GM19395 (cell line): ENCODE results near the gene EVL.
"Not testable (repeated sequence)": the region's sequence is repeated elsewhere in the genome, so short reads cannot be mapped to it uniquely, and the experiment has no call there.

ENCODE experiments used
- ATAC-seq: cut with Tn5 transposase; IDR thresholded peaks from one replicate; pipeline ENCODE4 v1.9.1; 2021; ENCODE audit warnings: mild to moderate bottlenecking, moderate library complexity; ENCODE audit not compliant: unreplicated experiment

Gene EVL

GRCh38 chr14:100159094-100159864 is 94.1 kb downstream of the EVL start, which contains the start of gene DEGS2:
Gene DEGS2 (minus strand): TSS chr14:100159645. CDS start chr14:100159587, 58 bp downstream.
- ATAC-seq, result no peak

GRCh38 chr14:100159865-100160533 is 94.8 kb downstream of the EVL start:
- no peak for ATAC-seq

DNA sequence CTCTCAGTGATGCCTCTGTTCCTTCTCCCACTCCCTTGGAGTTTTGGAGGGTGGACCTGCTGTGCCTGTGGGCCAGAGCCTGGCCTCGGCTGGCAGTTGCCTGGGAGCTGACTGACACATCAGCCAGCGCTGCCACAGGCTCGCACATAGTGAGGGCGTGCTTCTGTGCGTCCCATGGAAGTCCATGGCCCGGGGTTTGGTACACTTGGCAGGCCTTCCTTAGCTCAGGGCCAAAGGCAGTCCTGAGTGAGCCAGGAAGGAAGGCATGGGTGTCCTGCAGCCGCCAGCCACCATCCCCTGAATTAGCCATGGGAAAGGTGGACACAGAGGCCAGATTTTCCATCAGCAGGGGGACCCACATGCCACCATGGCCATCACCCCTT is 95.3 kb downstream of the EVL start:
- ATAC-seq, result no peak

DNA sequence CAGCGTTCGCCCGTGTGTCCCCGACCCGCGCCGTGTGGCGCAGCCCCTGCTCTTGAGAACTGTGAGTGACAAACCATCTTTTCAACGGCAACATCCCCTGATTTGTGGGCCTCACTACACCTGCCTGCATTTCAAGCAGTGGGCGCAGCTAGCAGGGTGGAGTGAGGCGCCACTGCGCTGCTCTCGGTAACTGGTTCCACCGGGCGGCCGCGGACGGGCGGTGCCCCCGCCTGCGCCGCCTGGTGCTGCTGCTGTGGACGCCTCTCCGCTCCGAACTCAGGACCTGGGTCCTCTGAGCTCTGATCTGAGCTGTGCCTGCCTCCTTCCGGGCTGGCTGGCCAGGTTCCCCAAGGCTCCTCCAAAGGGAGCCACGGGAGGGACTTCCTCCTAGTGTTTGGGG is 100.2 kb downstream of the EVL start:
- no peak for ATAC-seq

DNA sequence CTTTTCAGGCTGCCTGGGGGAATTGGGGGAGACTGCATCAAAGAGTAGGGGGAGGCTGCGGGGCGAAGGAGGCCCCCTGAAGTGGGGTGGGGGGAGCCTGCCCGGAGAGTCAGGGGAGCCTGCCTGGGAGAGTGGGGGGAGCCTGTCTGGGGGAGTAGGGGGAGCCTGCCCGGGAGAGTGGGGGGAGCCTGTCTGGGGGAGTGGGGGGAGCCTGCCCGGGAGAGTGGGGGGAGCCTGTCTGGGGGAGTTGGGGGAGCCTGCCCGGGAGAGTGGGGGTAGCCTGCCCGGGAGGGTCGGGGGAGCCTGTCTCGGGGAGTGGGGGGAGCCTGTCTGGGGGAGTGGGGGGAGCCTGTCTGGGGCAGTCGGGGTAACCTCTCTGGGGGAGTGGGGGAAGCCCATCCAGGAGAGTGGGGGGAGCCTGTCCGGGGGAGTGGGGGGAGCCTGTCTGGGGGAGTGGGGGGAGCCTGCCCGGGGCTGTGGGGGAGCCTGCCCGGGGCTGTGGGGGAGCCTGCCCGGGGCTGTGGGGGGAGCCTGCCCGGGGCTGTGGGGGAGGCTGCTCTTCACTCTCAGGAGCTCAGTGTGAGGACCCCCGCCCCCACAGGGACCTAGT is 100.7 kb downstream of the EVL start:
- ATAC-seq, result no peak

GRCh38 chr14:100168506-100168905 is 103.3 kb downstream of the EVL start:
- ATAC-seq, result no peak

GRCh38 chr14:100170880-100171279 is 105.7 kb downstream of the EVL start:
- no peak for ATAC-seq

GRCh38 chr14:100172811-100173210 is 107.6 kb downstream of the EVL start:
- ATAC-seq, result no peak

DNA sequence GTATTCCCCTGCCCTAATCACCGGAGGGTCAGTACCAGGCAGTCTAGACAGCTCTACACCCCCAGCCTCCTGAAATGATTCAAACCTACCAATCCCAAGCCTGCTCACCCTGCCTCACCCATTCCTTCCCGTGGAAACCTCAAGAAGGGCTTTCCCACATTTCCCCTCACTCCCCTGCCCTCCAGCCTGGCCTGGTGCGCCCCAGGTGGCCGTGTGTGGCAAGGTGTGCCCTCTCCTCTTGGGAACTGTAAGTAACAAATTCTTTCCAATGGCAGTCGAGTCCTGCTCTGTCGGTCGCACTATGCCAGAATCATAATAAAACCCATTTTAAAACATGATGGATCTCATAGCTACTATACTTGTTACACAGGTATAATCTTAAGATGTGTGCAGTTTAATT is 108.1 kb downstream of the EVL start:
- ATAC-seq, result no peak

- no peak for ATAC-seq
These were observed 111.6 kb downstream of the EVL start for GRCh38 chr14:100176811-100177327.

- no peak for ATAC-seq
These were observed 113.5 kb downstream of the EVL start for GRCh38 chr14:100178691-100179090.

DNA sequence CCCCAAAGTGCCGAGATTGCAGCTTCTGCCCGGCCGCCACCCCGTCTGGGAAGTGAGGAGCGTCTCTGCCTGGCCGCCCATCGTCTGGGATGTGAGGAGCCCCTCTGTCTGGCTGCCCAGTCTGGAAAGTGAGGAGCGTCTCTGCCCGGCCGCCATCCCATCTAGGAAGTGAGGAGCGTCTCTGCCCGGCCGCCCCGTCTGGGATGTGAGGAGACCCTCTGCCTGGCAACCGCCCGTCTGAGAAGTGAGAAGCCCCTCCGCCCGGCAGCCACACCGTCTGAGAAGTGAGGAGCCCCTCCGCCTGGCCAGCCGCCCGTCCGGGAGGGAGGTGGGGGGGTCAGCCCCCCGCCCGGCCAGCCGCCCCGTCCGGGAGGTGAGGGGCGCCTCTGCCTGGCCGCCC is 115.4 kb downstream of the EVL start:
- ATAC-seq, result not testable (repeated sequence)

DNA sequence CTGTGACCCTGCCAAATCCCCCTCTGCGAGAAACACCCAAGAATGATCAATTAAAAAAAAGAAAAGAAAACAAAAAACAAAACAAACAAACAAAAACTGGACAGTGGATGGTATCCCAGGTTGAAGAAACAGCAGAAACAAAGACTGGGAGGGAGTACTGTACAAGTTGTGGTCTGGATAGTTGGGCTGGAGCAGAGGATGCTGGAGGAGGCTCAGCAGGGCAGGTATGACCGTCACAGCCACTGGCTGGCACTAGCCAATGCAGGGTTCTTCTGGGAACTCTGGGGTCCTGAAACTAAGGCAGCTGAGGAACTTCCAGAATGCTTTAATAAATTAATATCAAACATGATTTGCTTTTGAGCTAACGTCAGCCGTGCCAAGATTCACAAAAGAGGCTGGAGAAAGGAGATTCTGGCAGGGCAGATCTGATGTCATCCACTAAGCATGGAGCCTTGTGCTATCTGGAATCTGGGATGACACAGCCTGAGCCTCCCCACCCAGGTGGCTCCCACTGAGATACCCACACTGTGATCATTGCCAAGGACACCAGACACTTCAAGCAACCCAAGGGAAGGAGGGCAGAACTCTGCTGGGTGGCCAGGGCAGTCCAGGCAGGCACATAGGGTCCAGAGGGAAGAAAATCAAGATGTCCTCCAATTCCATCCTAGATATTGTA is 116.8 kb downstream of the EVL start:
- ATAC-seq, result not testable (repeated sequence)

GRCh38 chr14:100187247-100187833 is 122.1 kb downstream of the EVL start:
- ATAC-seq, result no peak

DNA sequence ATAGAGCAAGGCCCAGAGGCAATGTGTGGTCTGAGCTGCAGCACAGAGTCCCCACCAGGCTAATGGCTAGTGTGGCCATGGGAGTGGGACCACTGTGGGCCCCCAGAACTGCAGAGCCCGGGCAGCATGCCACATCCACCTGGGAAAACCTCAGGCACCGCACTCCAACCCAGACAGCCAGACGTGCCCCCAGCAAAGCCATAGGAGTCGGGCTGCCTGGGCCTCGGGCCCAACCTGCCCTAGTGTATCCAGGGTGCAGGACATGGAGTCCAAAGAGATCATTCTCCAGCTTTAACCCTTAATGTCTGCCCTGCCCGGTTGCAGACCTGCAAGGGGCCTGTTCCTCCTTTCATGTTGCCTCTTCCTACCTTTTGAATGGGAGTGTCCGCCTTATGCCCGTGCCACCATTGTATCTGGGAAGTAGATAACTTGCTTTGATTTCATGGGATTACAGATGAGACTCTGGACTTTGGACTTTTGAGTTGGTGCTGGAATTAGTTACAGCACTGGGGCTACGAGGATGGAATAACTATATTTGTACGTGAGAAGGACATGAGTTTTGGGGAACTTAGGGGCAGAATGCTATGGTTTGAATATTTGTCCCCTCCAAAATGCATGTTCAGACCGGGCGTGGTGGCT is 123.3 kb downstream of the EVL start:
- no peak for ATAC-seq

DNA sequence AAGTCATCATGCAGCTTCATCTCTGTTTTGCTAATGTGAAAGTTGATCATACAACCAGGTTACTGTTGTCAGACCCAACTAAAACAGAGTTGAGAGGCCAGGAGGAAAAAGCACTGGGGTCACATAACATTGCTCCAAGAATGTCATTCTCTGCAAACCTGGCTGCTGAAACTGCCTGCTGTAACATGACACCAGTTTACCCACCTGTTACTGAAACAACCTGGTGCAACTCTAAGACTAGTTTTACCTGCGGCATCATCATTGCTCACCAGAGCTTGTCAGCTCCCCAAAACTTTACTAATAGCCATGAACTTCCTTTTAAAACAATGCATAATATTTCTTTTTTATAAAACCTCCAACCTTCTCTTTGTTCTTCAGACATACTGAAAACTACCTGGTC is 124.9 kb downstream of the EVL start:
- ATAC-seq, result no peak

DNA sequence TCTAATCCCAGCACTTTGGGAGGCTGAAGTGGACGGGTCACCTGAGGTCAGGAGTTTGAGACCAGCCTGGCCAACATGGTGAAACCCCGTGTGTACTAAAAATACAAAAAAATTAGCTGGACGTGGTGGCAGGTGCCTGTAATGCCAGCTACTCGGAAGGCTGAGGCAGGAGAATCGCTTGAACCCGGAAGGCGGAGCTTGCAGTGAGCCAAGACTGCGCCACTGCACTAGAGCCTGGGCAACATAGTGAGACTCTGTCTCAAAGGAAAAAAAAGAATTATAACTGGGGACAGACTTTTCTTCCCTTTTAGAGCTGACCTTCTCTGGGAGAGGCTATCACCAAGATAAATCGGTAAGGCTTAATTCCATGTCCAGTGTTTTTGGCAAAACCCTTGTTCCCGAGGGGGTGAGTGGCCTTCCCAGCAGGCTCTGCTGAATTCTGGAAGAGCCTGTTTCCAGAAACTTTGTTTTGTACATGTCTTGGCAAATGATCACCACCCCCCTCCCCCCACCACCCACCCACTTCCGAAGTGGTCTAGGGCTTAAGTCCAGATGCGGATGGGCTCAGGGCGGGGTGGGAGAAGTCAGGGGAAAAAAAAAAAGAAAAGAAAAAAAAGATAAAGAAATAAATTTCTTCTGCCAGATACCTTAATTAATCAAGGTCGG is 126.5 kb downstream of the EVL start:
- no peak for ATAC-seq

DNA sequence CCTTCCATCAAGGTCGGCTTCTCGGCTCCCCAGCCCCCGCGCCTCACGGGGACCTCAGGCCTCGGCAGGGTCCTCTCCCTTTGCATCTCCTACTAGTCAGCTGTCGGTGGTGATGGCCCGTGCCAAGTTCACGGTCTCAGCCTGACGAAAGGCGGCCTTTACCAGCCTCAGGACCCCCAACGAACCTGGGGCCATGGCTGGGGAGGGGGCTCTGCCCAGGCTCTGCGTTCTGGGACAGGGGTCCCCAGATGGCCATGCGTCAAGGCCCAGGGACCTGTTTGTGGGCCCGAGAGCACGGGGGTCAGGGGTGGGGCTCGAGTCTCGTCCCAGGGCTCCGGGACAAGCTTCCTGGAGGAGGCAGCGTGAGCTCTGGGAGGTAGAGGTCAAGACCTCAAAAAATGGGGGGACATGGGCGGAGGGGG is 127.0 kb downstream of the EVL start:
- no peak for ATAC-seq

DNA sequence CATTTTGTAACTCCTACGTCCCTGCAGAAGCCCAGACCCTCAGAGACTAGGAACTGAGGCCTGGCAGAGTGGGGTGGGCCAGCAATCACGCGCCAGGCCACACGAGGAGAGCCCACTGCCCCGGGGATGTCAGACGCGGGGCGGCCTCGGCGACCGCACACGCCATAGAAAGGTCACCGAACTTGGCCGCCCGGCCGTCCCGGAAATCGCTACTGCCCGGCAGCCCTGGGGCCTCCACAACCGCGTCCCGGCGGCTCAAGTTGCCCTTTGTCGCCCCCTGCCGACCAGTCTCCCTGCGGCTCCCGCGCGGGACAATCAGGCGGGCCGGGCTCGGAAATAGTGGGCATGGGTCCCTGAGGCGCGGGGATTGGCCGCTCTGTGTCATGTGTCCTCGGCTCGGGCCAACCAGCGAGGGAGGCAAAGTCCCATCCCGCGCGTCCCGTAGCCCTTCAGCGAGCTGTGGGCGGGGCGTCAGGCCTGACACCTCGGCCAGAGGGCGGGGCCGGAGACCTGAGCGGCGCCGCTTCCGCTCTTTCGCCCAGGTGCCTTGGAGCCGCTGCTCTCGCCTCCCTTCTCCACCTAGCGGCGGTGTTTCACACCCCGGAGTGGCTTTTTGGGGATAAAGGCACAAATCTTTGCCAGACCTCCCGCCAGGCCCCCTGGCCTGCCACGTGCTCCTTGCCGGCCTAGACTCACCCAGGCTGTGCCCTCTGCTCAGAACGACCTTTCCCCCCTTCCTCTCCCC is 127.6 kb downstream of the EVL start:
- ATAC-seq, result peak; percentile 99
